Pulmonary artery endothelial cell (primary cell): ENCODE measurements around the gene LRRC56. TPM values are rescaled to one million over a fixed set of nuclear protein-coding genes. Genes with fewer than 3 reads are reported as not detected.
A peak's percentile ranks its signal among the peaks of the same experiment; 100 is the strongest.

Experiments
- DNase-seq: peaks from one replicate; pipeline ENCODE4 v3.0.0-alpha.2; 2011; ENCODE audit warnings: low read depth, low spot score
- total RNA-seq: library from RNA; depleted of rRNA; stranded (reverse); fragments of >200 nt; gene quantifications from 2 replicates; pipeline ENCODE4 v1.2.3, GENCODE V29; 2014

LRRC56 gene
- total RNA-seq, 1 donor from 2014 or later: 0.40 TPM

DNA sequence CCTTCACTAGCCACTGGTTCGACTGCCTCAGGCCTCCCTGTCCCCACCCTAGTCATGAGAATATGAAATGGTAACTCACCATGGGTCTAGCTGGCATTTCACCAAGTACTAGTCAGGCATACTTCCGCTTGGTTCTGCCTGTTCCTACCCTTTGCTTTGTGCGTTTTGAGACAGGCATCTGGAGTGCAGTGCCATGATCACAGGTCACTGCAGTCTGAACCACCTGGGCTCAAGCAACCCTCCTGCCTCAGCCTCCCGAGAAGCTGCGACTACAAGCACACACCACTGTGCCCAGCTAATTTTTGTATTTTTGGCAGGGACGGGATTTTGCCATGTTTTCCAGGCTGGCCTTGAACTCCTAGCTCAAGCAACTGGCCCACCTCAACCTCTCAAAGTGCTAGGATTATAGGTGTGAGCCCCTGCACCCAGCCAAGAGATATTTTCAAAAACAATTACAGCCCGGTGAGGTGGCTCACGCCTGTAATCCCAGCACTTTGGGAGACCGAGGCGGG lies 16.1 kb upstream of the LRRC56 start:
- DNase-seq: no peak

DNA sequence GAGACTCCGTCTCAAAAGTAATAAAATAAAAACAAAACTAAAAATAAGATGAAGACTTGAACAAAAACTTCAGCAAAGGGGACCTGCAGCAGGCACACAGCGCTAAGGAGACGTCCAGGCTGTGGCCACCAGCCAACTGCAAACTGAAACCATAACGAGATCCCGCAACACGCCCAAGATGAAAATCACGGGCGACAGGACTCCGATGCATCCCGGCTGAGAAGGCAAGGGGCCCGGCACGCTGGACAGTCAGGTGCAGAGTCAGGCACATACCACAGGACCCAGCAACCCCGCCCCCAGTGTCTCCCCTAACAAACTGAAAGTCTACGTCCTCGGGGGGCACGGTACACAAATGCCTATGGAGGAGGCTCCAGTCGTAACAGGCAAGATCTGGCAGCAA lies 11.1 kb upstream of the LRRC56 start:
- no peak for DNase-seq

DNA sequence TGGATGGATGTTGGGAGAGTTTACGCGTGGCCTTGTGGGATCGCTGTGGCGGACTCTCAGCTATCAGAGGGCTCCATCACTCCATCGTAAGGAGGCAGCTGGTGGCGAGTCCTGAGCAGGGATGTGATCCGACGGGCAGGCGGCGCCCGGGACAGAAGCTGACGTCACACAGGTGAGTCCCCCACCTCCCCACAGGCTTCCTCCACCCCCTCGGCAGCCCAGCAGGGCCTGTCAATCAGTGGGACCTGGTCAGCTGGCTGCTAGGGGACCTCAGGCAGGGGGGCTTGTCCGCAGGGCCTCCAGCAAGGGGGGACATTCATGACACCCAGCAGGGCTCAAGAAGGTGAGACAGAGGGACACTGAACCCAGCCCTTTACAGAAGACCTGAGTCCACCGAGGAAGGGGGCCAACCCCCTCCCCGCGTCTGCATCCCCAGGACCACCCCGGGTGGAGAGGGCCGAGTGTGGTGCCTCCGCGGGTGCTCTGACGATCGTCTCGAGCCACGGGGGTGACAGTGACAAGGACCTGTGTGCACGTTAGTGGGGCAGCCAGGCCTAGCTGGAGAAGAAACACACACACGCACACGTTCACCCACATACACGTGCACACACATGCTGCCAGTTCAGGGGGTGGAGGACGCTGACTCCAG lies 9.0 kb upstream of the LRRC56 start:
- DNase-seq: no peak

DNA sequence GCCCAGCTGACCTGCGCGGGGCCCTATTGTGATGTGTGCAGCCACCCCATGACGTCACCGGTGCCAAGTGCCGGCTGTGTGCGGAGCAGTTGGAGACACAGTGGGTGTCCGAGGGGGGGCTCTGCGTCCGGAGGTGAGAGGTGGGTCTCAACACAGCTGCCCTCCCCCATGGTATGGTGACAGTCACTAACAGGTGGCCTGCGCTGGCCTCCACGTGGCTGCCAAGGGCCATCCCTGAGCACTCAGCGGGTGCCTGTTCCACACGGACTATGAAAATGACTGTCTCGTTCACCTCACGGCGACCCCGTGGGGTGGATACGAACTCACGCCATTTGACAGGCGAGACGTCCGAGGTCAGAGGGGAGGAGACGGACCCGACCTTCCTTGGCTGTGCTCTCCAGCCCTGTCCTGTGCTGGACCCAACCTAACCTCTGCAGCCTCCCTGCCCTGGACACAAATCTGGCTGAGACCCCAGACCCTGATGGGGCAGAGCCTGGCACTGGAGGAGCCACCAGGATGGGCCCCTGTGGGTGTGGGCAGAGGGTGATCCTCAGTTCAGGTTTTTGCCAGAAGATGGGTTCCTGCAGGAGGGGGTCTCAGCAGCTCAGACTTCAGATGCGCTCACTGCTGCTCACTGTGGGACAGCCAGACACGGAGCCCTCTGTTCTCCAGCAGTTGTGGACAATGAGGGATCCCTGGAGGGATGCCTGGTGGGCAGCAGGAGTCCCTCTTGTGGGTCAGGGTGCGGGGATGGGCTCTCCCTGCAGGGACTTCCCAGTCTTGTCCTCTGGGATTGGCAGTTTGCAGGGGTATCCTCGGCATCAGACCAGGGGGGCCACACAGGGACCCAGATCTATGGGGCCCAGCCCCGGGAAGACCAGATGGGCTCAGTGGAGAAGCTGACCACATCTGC lies 8.3 kb upstream of the LRRC56 start:
- no peak for DNase-seq

DNA sequence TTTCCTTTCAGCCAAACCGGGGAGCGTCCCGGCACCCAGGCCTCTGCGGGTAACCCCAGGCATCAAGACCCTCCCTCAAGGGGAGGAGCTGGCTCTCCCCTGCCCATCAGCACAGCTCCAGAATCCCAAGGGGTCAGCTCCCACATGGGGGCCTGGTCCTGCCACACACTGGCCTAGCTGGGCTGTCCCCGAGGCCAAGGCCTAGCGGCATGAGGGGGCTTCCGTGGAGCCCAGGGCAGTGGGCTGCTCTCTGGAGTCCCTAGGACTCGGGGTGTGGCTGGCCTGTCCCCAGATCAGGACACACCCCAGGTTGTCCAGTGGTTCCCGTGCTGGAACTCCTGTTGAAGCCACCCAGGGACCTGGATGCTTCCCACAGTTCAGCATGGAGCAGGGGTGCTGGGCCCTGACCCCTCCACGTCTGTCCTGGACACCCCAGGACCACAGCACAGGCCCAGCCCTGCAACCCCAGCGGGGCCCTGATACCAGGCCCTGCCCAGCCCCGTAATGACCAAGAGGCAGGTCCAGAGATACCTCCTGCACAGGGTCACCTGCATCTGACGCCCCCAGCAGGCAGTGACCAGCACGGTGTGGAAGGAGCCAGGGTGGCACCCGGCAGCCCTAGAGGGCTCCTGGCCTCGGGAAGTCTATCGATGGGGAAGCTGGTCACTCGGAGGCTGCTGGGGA lies 7.5 kb upstream of the LRRC56 start:
- DNase-seq: no peak

DNA sequence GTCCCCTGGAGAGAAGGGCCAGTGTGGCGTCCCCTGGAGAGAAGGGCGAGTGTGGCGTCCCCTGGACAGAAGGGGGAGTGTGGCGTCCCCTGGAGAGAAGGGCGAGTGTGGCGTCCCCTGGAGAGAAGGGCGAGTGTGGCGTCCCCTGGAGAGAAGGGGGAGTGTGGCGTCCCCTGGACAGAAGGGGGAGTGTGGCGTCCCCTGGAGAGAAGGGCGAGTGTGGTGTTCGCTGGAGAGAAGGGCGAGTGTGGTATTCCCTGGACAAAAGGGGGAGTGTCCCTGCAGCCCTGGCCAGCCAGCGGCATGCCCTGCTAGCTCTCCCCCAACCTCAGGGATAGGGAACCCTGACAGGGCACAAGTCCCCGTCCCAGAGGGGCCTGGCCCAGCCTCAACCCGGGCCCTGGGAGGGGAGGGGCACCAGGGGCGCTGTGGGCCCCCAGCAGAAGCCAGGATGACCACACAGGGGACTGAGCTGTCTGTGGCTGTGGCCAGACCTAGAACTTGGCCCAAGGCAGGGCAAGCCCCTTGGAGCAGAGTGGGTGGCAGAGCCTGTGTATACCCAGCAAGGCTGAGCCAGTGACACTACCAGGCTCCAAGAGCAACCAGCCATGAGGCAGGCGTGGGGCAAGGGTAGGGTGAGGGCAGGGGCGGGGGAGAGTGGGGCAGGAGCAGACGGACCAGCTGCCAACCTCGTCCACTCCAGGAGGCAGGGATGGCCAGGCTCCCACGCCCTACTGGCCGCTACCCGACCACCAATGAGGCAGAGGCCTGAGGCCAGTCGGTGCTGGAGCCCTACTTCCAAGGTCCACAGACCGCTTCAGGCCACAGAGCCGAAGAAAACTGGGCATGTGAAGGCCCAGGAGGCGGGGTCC lies 6.1 kb upstream of the LRRC56 start:
- no peak for DNase-seq

- DNase-seq: no peak
These were observed 5.3 kb upstream of the LRRC56 start for GRCh38 chr11:531919-532526.

DNA sequence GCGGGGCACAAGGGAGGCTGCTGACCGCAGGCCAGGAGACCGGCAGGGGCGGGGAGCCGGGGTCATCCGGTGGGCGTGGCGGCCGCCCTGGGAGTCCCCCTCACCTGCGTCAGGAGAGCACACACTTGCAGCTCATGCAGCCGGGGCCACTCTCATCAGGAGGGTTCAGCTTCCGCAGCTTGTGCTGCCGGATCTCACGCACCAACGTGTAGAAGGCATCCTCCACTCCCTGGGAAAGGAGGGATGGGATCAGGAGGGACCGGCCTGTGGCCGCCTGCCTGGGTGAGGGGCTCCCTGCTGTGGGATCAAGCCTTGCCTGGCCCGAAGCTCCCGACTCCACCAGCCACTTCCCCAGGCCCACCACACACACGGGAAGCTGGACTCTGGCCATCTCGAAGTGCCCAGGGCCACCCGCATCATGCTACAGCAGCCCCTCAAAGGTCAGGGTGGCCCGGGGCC lies 4.8 kb upstream of the LRRC56 start:
- DNase-seq: no peak

DNA sequence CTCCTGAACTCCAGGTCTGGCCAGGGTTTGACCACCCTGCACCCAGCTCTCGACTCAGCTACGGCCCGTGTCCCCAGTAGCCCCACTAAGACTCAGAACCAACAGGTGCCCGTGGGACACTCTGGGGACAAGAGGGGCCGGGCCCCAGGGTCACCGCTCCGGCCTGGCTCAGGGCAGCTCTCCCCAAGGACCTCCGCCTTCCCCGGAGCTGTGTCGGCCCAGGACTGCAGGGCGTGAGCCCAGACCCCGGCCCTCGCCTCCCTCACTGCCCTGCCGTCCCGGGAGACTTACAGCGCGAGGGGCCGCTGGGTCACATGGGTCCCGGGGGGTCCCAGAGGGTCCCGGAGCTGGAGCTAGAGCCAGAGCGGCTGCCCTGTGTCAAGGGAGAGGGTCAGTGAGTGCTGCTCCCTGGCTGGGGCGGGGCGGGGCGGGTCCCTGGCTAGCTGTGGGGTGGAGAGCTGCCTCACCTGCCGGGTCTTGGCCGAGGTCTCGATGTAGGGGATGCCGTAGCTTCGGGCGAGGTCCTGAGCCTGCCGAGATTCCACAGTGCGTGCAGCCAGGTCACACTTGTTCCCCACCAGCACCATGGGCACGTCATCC lies 4.2 kb upstream of the LRRC56 start:
- DNase-seq: no peak

- DNase-seq: no peak
These were observed 3.5 kb upstream of the LRRC56 start for GRCh38 chr11:533586-534395.

- no peak for DNase-seq
These were observed 2.7 kb upstream of the LRRC56 start for GRCh38 chr11:534396-535209.

- no peak for DNase-seq
These were observed 2.2 kb upstream of the LRRC56 start for GRCh38 chr11:535210-535518.

DNA sequence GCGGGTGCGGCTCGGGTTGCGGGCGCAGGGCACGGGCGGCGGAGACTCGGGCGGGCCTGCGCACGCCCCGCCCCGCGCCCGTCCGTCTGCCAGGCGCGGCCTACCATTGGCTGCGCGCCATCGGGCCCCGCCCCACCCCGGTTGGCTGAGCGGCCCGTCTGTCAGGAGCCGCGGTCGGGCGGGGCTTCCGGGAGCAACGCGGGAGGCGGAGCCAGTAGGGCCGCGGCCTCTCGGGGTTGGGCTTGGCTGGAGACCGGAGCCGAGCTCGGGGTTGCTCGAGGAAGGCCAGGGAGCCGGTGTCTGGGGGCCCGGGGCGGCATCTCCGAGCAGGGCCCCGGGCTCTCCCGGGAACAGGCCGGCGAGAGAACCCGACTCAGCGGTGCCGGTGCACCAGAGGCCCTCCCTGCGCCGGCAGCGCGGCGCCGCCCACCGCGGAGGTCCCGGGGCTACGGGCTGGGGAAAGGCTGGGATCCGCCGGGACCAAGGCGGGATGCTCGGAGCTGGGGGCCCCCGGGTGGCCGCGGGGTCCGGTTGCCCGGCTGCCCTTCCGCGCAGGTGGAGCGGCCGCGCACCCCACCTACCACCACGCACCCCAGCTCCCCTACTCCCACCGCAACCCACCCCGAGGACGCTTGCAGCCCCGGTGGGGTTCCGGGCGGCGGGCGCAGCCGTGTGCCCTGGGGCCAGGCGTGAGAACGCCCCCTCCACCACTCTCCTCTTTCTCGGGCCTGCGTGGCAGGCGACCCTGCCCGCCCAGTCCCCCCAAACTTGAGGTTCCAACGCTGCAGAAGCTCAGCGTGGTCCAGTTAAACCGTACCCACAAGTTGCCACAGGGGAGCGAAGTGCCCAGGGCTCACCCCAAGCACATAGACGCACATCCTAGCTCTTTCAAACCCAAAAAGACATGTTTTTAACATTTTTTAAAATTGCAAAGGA lies 1.5 kb upstream of the LRRC56 start, which contains the start of gene HRAS:
TSS of gene HRAS (minus strand) at position 58 of the 936 bp plus-strand sequence.
- DNase-seq: peak; percentile 80

- DNase-seq: no peak
These were observed 499 bp downstream of the LRRC56 start for GRCh38 chr11:537622-538430.

DNA sequence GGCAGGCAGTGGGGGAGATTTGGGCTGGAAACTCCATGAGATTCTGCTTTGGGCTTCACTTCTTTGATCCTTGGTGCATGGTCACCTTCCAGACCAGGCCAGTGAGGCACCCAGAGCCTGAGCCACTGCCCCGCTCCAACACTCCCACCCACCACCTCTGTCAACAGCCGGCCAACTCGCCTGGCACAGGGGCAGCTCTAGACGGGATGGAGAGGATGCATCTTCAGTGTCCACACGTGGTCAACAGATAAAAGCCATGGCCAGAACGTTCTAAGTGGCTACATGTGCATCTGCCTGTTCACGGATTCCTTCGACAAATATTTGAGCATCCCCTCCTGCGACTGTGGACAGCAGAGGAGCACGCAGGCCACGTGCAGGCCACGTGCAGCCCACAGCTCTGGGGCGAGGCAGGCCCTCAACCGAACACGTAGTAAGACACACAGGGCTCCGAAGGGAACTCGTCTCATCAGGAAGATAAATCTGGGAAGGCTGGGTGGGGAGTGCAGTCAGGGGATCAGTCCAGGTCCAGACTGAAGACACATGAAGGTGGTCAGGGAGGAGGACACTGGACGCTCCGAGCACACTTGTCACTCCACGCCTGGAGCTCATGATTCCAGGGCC lies 1.2 kb downstream of the LRRC56 start:
- DNase-seq: no peak

DNA sequence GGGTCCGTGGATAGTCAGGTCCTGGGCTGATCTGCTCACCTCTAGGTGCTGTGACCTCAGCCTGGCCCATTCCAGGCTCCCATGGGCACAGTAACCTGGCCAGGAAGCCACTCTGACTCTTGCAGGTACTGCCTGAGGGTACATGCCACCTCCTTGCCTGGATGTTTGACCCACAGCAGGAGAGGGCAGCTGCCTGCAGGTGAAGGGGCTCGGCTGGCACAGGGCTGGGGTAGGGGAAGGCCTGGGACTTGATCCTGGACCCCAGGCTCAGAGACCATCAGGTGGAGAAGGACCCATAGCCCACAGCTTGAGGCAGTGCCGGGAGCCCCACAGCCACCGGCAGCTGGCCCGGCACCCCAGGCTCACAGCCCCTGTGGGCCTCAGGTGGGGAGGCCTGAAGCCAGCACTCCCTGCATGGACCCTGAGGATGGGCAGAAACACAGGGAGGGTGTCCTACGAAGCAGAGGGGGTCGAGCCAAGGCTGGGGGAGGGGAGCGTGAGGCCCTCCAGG lies 2.7 kb downstream of the LRRC56 start:
- DNase-seq: no peak
